Glutamatergic neuron (in vitro differentiated cells): ENCODE data around the gene WWTR1. TPM values are rescaled to one million over a fixed set of nuclear protein-coding genes. Genes with fewer than 3 reads are reported as not detected.

Experiments used
- DNase-seq: peaks from one replicate; pipeline ENCODE4 v3.0.0; 2022
- H3K27ac Mint-ChIP-seq: one replicate; pipeline ENCODE4 v1.8.0; 2020; ENCODE audit warnings: mild to moderate bottlenecking, mixed read lengths, inconsistent platforms; ENCODE audit not compliant: unreplicated experiment
- H3K27me3 Mint-ChIP-seq: one replicate; pipeline ENCODE4 v1.8.0; 2020; ENCODE audit warnings: mild to moderate bottlenecking, moderate library complexity, mixed read lengths, inconsistent platforms; ENCODE audit not compliant: unreplicated experiment
- H3K36me3 Mint-ChIP-seq: one replicate; pipeline ENCODE4 v1.8.0; 2020; ENCODE audit warnings: mild to moderate bottlenecking, mixed read lengths, inconsistent platforms; ENCODE audit not compliant: unreplicated experiment
- H3K4me1 Mint-ChIP-seq: one replicate; pipeline ENCODE4 v1.8.0; 2020; ENCODE audit warnings: mild to moderate bottlenecking, low read depth, mixed read lengths, inconsistent platforms; ENCODE audit not compliant: unreplicated experiment
- H3K4me3 Mint-ChIP-seq: one replicate; pipeline ENCODE4 v1.8.0; 2020; ENCODE audit warnings: mild to moderate bottlenecking, mixed read lengths, inconsistent platforms; ENCODE audit not compliant: unreplicated experiment
- H3K9me3 Mint-ChIP-seq: one replicate; pipeline ENCODE4 v1.8.0; 2020; ENCODE audit warnings: mild to moderate bottlenecking, moderate library complexity, mixed read lengths, inconsistent platforms; ENCODE audit not compliant: unreplicated experiment
- total RNA-seq: library from RNA; stranded (reverse); fragmentation: NEBNext Ultra II Directional; extraction: Animal tissue kit (Norgen Biotek cat#: 25700); gene quantifications from one replicate; pipeline ENCODE4 v1.2.1, GENCODE V29; 2021; ENCODE audit not compliant: unreplicated experiment
- TF ChIP-seq, protein P1 (sequence below): fragments of 200-600 bp; sonication (generic); IDR thresholded peaks from one replicate; pipeline ENCODE4 v1.5.0; 2021; ENCODE audit not compliant: partially characterized antibody, unreplicated experiment

WWTR1 gene
- total RNA-seq, 1 donor from 2014 or later: 2.3 TPM

DNA sequence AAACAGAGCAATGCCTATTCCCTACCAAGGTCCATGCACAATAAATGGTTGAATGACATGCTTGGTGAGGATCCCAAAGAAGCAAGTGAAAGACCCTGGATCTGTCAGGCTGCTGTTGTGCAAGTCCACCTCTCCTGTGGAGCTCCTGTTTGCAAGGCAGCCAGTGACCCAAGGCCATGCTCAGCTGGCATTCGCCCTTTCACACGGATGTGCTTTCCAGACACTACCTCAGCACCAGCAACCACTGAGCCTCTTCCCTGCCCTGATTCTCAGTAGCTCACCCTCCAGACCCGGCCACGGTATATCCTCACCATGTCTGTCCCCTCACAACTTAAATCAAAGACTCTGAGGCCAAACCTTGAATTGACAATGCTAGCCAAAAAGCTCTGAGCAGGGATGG lies 23.3 kb downstream of the WWTR1 start:
- Mint-ChIP-seq H3K27me3 (no peaks in the 10 kb centered on the region), H3K27ac (no peak overlapping the region), H3K9me3 (no peaks in the 10 kb centered on the region), H3K4me1 (peaks cover 4% of the 10 kb centered on the region), H3K4me3 (no peak overlapping the region), H3K36me3 (no peaks in the 10 kb centered on the region)
- no peak for DNase-seq
- TF ChIP-seq, protein P1, sequence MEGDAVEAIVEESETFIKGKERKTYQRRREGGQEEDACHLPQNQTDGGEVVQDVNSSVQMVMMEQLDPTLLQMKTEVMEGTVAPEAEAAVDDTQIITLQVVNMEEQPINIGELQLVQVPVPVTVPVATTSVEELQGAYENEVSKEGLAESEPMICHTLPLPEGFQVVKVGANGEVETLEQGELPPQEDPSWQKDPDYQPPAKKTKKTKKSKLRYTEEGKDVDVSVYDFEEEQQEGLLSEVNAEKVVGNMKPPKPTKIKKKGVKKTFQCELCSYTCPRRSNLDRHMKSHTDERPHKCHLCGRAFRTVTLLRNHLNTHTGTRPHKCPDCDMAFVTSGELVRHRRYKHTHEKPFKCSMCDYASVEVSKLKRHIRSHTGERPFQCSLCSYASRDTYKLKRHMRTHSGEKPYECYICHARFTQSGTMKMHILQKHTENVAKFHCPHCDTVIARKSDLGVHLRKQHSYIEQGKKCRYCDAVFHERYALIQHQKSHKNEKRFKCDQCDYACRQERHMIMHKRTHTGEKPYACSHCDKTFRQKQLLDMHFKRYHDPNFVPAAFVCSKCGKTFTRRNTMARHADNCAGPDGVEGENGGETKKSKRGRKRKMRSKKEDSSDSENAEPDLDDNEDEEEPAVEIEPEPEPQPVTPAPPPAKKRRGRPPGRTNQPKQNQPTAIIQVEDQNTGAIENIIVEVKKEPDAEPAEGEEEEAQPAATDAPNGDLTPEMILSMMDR: no peak

GRCh38 chr3:149634072-149634471 lies 23.8 kb downstream of the WWTR1 start:
- Mint-ChIP-seq H3K36me3 (no peaks in the 10 kb centered on the region), H3K27ac (no peak overlapping the region), H3K4me3 (no peak overlapping the region), H3K9me3 (no peaks in the 10 kb centered on the region), H3K27me3 (no peaks in the 10 kb centered on the region), H3K4me1 (peaks cover 4% of the 10 kb centered on the region)
- no peak for DNase-seq
- TF ChIP-seq, protein P1: no peak

- no peaks in the 10 kb centered on the region for H3K36me3 Mint-ChIP-seq
- DNase-seq: no peak
- no peaks in the 10 kb centered on the region for H3K27me3 Mint-ChIP-seq
- no peak overlapping the region for H3K27ac Mint-ChIP-seq
- TF ChIP-seq, protein P1: no peak
- H3K4me3 Mint-ChIP-seq: no peak overlapping the region
- no peaks in the 10 kb centered on the region for H3K4me1 Mint-ChIP-seq
- no peaks in the 10 kb centered on the region for H3K9me3 Mint-ChIP-seq
Observed at GRCh38 chr3:149632225-149632624, 25.6 kb downstream of the WWTR1 start.

DNA sequence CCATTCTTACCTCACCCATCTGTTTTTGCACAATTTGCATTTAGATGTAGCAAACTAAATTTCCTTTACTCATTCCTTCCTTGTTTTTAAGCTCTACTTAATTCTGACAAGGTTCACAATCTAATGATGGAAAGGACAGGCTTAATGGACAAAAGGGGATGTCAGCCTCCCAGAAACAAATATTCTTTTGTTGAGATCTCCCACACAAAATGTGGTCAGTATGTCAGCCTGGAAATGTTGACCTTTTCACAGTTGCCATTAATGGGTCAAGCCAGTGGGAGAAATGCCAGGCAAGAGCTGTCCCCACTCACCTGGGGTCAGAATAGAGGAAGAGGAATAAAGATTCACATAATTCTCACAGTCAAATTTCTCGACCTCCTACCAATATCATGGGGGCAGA lies 27.0 kb downstream of the WWTR1 start:
- no peaks in the 10 kb centered on the region for H3K4me1 Mint-ChIP-seq
- H3K4me3 Mint-ChIP-seq: no peak overlapping the region
- no peaks in the 10 kb centered on the region for H3K9me3 Mint-ChIP-seq
- TF ChIP-seq, protein P1: no peak
- no peaks in the 10 kb centered on the region for H3K36me3 Mint-ChIP-seq
- H3K27ac Mint-ChIP-seq: no peak overlapping the region
- H3K27me3 Mint-ChIP-seq: no peaks in the 10 kb centered on the region
- no peak for DNase-seq

DNA sequence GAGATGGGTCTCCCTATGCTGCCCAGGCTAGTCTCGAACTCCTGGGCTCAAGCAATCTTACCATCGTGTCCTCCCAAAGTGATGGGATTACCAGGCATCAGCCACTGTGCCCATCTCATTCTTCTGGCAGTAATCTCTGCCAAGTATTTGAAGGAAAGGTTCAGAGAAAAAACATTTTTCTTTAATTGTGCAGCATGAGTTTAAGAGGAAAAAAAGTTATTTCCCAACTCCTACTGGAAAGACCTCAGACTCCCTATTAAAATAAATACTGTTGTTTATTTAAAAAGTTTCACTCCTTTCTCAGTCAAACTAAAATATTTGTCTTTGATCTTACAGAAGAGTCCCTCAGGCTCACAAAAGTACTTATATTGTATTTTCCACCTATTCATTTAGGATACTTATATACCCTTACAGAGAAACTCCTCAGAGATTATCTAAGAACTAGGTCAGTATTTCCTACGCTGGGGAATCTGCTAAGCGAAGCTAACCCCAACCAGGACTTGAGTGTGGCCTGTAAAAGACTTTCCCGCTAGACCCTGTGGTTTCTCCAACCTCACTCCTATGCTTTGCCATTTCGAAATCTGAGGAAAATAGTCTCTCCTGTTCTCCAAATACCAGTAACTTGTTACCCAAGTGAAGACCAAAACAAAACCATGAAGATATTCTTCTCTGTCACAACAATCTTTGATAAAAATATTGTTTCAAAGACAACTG lies 28.7 kb downstream of the WWTR1 start:
- H3K4me3 Mint-ChIP-seq: no peak overlapping the region

More for the DNA sequence above, 28.7 kb downstream of the WWTR1 start:
- TF ChIP-seq, protein P1: no peak
- DNase-seq: no peak
- no peaks in the 10 kb centered on the region for H3K4me1 Mint-ChIP-seq
- no peak overlapping the region for H3K27ac Mint-ChIP-seq
- no peaks in the 10 kb centered on the region for H3K9me3 Mint-ChIP-seq
- no peaks in the 10 kb centered on the region for H3K27me3 Mint-ChIP-seq
- no peaks in the 10 kb centered on the region for H3K36me3 Mint-ChIP-seq
